ENCODE data around the gene SDC4. TPM values are rescaled to one million over a fixed set of nuclear protein-coding genes. Genes with fewer than 3 reads are reported as not detected.

The SDC4 gene
- total and polyA plus RNA-seq, 2 experiments from 2014 or later = 28.5 to 39.9 TPM

GRCh38 chr20:45293041-45294002, 54.9 kb downstream of the SDC4 start:
- Mint-ChIP-seq H3K4me1 (peaks cover 10% of the 10 kb centered on the region), H3K27me3 (ENCODE audit: insufficient read depth, low read depth, poor library complexity) (peaks cover 28% of the 10 kb centered on the region), H3K9me3 (peaks cover 24% of the 10 kb centered on the region), H3K36me3 (ENCODE audit: low read depth) (peaks cover 19% of the 10 kb centered on the region; the same call in 2 of the 3 replicates), H3K4me3 (peak overlapping the region; percentile 72), H3K27ac (no peak overlapping the region)
- H3K4me1 ChIP-seq (ENCODE audit: insufficient read depth) = 0 out of 2 replicates have a peak, but pooled peaks cover 2% of the 10 kb centered on the region
- H3K79me2 ChIP-seq (replicated peaks; ENCODE audit: insufficient read depth) = no peaks in the 10 kb centered on the region
- no peaks in the 10 kb centered on the region; the same call in 1 of the 2 replicates for H3K36me3 ChIP-seq (ENCODE audit: insufficient read depth)
- ATAC-seq (peak; percentile 86), DNase-seq (ENCODE audit: low spot score) (peak; percentile 95)
- no peak overlapping the region for H3K27ac ChIP-seq (ENCODE audit: low read depth)
- peaks cover 42% of the 10 kb centered on the region for H3K27me3 ChIP-seq (ENCODE audit: insufficient read depth)
- H2AFZ ChIP-seq = peak overlapping the region; percentile 98
- H3K9me2 ChIP-seq (ENCODE audit: insufficient read depth) = no peaks in the 10 kb centered on the region
- no peaks in the 10 kb centered on the region for H4K20me1 ChIP-seq (replicated peaks; ENCODE audit: insufficient read depth)
- peak; percentile 46 for TF ChIP-seq EZH2 (IDR thresholded peaks at IDR 0.05; ENCODE audit: low read depth, unreplicated experiment)
- no peak for TF ChIP-seq EZH2phosphoT487 (IDR thresholded peaks at IDR 0.05; ENCODE audit: unreplicated experiment)
- no peak for TF ChIP-seq STAT1 (IDR thresholded peaks at IDR 0.05; ENCODE audit: unreplicated experiment)
- no peak for TF ChIP-seq JUNB (IDR thresholded peaks at IDR 0.05; ENCODE audit: unreplicated experiment)
- peak; percentile 43; the same call in 1 of the 2 replicates for TF ChIP-seq POLR2AphosphoS5 (IDR thresholded peaks at IDR 0.05; ENCODE audit: low read depth)
- no peak for TF ChIP-seq NANOG (IDR thresholded peaks at IDR 0.05; ENCODE audit: borderline replicate concordance)
- TF ChIP-seq ETS1 (IDR thresholded peaks at IDR 0.05) = no peak
- TF ChIP-seq CTCF (conservative IDR thresholded peaks at IDR 0.05; ENCODE audit: low read depth in 2 of 2) = peak; percentile 74 to 88
- no peak for TF ChIP-seq REST (IDR thresholded peaks at IDR 0.05; ENCODE audit: unreplicated experiment)
- H3K4me3 ChIP-seq = peak overlapping the region; percentile 64
- H3F3A ChIP-seq (replicated peaks; ENCODE audit: low read depth) = 0 out of 2 replicates have a peak, but pooled peaks cover 4% of the 10 kb centered on the region
- peak overlapping the region; percentile 85 for H3K4me2 ChIP-seq
